ENCODE data around the gene HUS1. TPM values are rescaled to one million over a fixed set of nuclear protein-coding genes. Genes with fewer than 3 reads are reported as not detected.

Gene HUS1
- total and polyA plus RNA-seq, 8 donors, result 4.6 to 16.3 (median 13.7) TPM

- DNase-seq (no peak), ATAC-seq (no peak), FAIRE-seq (no peak)
- H3K36me3 ChIP-seq, result no peaks in the 10 kb centered on the region
- H3K27me3 ChIP-seq, result no peaks in the 10 kb centered on the region
- H3K4me1 ChIP-seq, result no peaks in the 10 kb centered on the region
- H3K9me3 ChIP-seq, result no peaks in the 10 kb centered on the region
- no peak overlapping the region for H3K4me3 ChIP-seq
- no peak for TF ChIP-seq CTCF (IDR thresholded peaks at IDR 0.05)
- 85 to 91% methylated on average over 2 of the region's 2 CpGs for WGBS, 2 donors
- H3K27ac ChIP-seq, result no peak overlapping the region
- intact Hi-C loops (cut with DNase I), result no loop called here
These were observed 63.8 kb downstream of the HUS1 start for GRCh38 chr7:47915616-47915976.

- intact Hi-C loops (cut with DNase I), result no loop called here
- WGBS, 2 donors, result 58 to 63% methylated on average over 5 of the region's 5 CpGs
These were observed 64.4 kb downstream of the HUS1 start for GRCh38 chr7:47914717-47915615.

More at GRCh38 chr7:47914717-47915615, 64.4 kb downstream of the HUS1 start:
- ATAC-seq (no peak), DNase-seq (no peak), FAIRE-seq (no peak)
- no peaks in the 10 kb centered on the region for H3K27me3 ChIP-seq
- H3K4me3 ChIP-seq, result no peak overlapping the region
- no peaks in the 10 kb centered on the region for H3K9me3 ChIP-seq
- no peak overlapping the region for H3K27ac ChIP-seq
- no peaks in the 10 kb centered on the region for H3K4me1 ChIP-seq
- H3K36me3 ChIP-seq, result no peaks in the 10 kb centered on the region
- TF ChIP-seq CTCF (IDR thresholded peaks at IDR 0.05), result no peak

Other genes with a start within 250 kb of the HUS1 start
- under 1 TPM; 0.03 to 0.14 (median 0.09) TPM for gene PKD1L1, start 31.1 kb downstream of the HUS1 start, total RNA-seq
- under 1 TPM; 0.19 to 0.54 TPM for gene PKD1L1, start 31.1 kb downstream of the HUS1 start, polyA plus RNA-seq
- not detected for gene SUN3, start 49.5 kb upstream of the HUS1 start, total RNA-seq
- not detected for gene SUN3, start 49.5 kb upstream of the HUS1 start, polyA plus RNA-seq
- not detected for gene C7orf57, start 55.9 kb upstream of the HUS1 start, total RNA-seq
- not detected for gene C7orf57, start 55.9 kb upstream of the HUS1 start, polyA plus RNA-seq
- gene UPP1, start 109.7 kb upstream of the HUS1 start, total RNA-seq, result 10 to 100 TPM in 1 of 6 donors, 1 to 10 TPM in 5; 2.6 to 13.6 (median 7.4) TPM
- 10 to 100 TPM; 20.0 to 36.3 TPM for gene UPP1, start 109.7 kb upstream of the HUS1 start, polyA plus RNA-seq
- 1 to 10 TPM in 1 of 6 donors, under 1 TPM in 5; 0.05 to 1.5 (median 0.40) TPM for gene ABCA13, start 191.8 kb upstream of the HUS1 start, total RNA-seq
- gene ABCA13, start 191.8 kb upstream of the HUS1 start, polyA plus RNA-seq, result under 1 TPM; under 0.01 to 0.33 TPM

Data from pancreas (tissue), 10 donors.